CD4-positive, alpha-beta memory T cell (primary cell): Measurements from ENCODE around the gene SDF2L1. TPM values are rescaled to one million over a fixed set of nuclear protein-coding genes. Genes with fewer than 3 reads are reported as not detected.
A peak's percentile ranks its signal among the peaks of the same experiment; 100 is the strongest.

Experiments
- CTCF ChIA-PET: fragments of 350-600 bp; sonication (Branson Sonifier 250); formaldehyde crosslinking; loops from one replicate; lab custom pipeline; 2021; ENCODE audit warnings: inconsistent platforms; ENCODE audit not compliant: partially characterized antibody; lab: Charles Lee
- POLR2A ChIA-PET: fragments of 350-600 bp; sonication (Branson Sonifier 250); formaldehyde crosslinking; loops from one replicate; lab custom pipeline; 2021; ENCODE audit not compliant: partially characterized antibody; lab: Charles Lee
- DNase-seq, 5 donors: peaks; one replicate each; pipeline versions ENCODE4 v3.0.0 to v3.0.0-alpha.2; 2020 to 2022; ENCODE audit warnings: mixed read lengths in 1 of 5
- H3K27ac ChIP-seq: one replicate; pipeline ENCODE4 v1.7.0; 2013; ENCODE audit warnings: low read depth, low read length
- H3K27me3 ChIP-seq: 2 replicates; pipeline ENCODE4 v1.7.0; 2013; ENCODE audit warnings: mild to moderate bottlenecking, low read length, moderate library complexity; ENCODE audit not compliant: insufficient read depth
- H3K36me3 ChIP-seq: 2 replicates; pipeline ENCODE4 v1.7.0; 2013; ENCODE audit warnings: mild to moderate bottlenecking, low read length, moderate library complexity; ENCODE audit not compliant: insufficient read depth
- H3K4me1 ChIP-seq: 2 replicates; pipeline ENCODE4 v1.7.0; 2013; ENCODE audit warnings: mild to moderate bottlenecking, low read length, moderate library complexity; ENCODE audit not compliant: insufficient read depth
- H3K4me3 ChIP-seq, 2 donors: one replicate each; pipeline ENCODE4 v1.7.0; 2013; ENCODE audit warnings: low read length in 2 of 2, mild to moderate bottlenecking in 1 of 2
- H3K9me3 ChIP-seq, 2 donors: one replicate each; pipeline ENCODE4 v1.7.0; 2013; ENCODE audit warnings: low read length in 2 of 2, control low read depth in 1 of 2; ENCODE audit not compliant: control insufficient read depth in 1 of 2
- H3K27ac Mint-ChIP-seq, 7 donors: one replicate each; pipeline ENCODE4 v1.8.0; 2020 to 2021; ENCODE audit warnings: mixed read lengths in 7 of 7, mild to moderate bottlenecking in 6 of 7, inconsistent platforms in 3 of 7, moderate library complexity in 3 of 7
- H3K27me3 Mint-ChIP-seq, 2 donors: one replicate each; pipeline ENCODE4 v1.8.0; 2020 to 2021; ENCODE audit warnings: mixed read lengths in 2 of 2
- H3K36me3 Mint-ChIP-seq, 2 donors: one replicate each; pipeline ENCODE4 v1.8.0; 2020 to 2021; ENCODE audit warnings: mixed read lengths in 2 of 2, inconsistent platforms in 1 of 2, mild to moderate bottlenecking in 1 of 2
- H3K4me1 Mint-ChIP-seq, 4 donors: one replicate each; pipeline ENCODE4 v1.8.0; 2020 to 2021; ENCODE audit warnings: mixed read lengths in 4 of 4, mild to moderate bottlenecking in 1 of 4
- H3K4me3 Mint-ChIP-seq, 8 donors: one replicate each; pipeline ENCODE4 v1.8.0; 2020 to 2021; ENCODE audit warnings: mixed read lengths in 8 of 8, mild to moderate bottlenecking in 7 of 8, moderate library complexity in 6 of 8, inconsistent platforms in 3 of 8
- H3K9me3 Mint-ChIP-seq, 8 donors: one replicate each; pipeline ENCODE4 v1.8.0; 2020 to 2021; ENCODE audit warnings: mixed read lengths in 8 of 8, mild to moderate bottlenecking in 5 of 8, inconsistent platforms in 3 of 8, moderate library complexity in 1 of 8
- intact Hi-C: fragments of 100-400 bp; cut with micrococcal nuclease; formaldehyde crosslinking; loops from one replicate; pipeline ENCODE4 v1.15.1; 2023
- polyA plus RNA-seq, 2 donors: library from polyadenylated mRNA; unstranded; fragments of 300-500 nt; fragmentation: Illumina TruSeq; gene quantifications; one replicate each; pipeline ENCODE4 v1.2.3, GENCODE V29; 2021
- total RNA-seq, 2 experiments: library from RNA; stranded (reverse); gene quantifications; one replicate each; pipeline ENCODE4 v1.2.3, GENCODE V29; 2021

Gene SDF2L1
- total and polyA plus RNA-seq, 4 experiments from 2014 or later, result 39.6 to 99.1 (median 61.2) TPM

DNA sequence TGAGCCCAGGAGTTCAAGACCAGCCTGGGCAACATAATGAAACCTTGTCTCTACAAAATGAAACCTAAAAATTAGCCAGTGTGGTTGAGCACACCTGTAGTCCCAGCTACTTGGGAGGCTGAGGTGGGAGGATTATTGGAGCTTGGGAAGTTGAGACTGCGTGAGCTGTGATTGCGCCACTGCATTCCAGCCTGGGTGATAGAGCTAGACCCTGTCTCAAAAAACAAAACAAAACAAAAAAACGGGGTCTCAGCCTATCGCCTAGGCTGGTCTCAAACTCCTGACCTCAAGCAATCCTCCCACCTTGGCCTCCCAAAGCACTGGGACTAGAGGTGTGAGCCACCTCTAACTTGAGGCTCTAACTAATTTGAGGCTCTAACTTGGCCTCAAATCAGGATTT is 37.3 kb downstream of the SDF2L1 start:
- Mint-ChIP-seq H3K4me3 (no peak overlapping the region), H3K36me3 (peaks cover 28 to 46% of the 10 kb centered on the region in 2 donors), H3K27me3 (no peaks in the 10 kb centered on the region), H3K27ac (no peak overlapping the region), H3K9me3 (no peaks in the 10 kb centered on the region), H3K4me1 (peaks cover 0 to 2% (median 0%) of the 10 kb centered on the region in 4 donors)
- no peak for DNase-seq
- intact Hi-C loops, result no loop called here
- Histone ChIP-seq H3K4me3 (no peak overlapping the region), H3K36me3 (peaks cover 40% of the 10 kb centered on the region), H3K27ac (no peak overlapping the region), H3K27me3 (no peaks in the 10 kb centered on the region), H3K9me3 (no peaks in the 10 kb centered on the region), H3K4me1 (no peaks in the 10 kb centered on the region)
- CTCF ChIA-PET, result no interaction called here
- POLR2A ChIA-PET, result no interaction called here

DNA sequence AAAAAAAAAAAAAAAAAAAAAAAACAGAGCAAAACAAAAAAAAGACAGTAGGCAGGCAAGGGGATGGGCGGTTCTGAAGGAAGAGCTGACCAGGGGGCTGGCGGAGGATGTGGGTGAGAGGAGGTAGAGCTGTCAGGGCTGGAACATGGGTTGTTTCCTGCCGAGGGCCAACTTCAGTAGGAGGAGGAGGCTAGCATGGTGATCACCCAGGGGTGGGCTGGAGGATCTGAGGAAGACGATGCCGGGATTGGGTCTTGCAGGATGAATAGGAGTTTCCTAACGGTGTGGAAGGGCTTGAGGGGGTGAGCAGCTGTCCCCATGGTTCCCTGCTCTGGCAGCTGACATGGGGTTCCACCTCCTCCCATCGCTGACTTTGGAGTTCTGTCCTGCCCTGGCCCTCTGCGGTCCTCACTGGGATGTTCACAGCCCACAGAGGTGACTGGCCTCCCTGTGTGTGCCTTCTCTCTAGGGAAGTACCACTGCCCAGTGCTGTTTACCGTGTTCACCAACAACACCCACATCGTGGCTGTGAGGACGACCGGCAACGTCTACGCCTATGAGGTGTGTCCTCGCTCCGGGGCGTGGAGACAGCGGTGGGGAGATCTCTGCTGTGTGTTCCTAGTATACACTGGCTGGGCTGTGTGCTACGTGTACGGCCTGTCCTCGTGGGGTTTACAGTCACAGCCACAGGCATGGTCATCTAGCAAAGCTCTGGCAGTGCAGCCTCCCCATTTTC is 38.9 kb downstream of the SDF2L1 start:
- H3K9me3 ChIP-seq, result no peaks in the 10 kb centered on the region
- ChIA-PET POLR2A (no interaction called here), CTCF (no interaction called here)
- H3K27ac ChIP-seq, result no peak overlapping the region
- peaks cover 36% of the 10 kb centered on the region for H3K36me3 ChIP-seq
- Mint-ChIP-seq H3K4me3 (no peak overlapping the region), H3K4me1 (peaks cover 0 to 1% (median 0%) of the 10 kb centered on the region in 4 donors), H3K36me3 (peaks cover 27 to 44% of the 10 kb centered on the region in 2 donors), H3K27me3 (no peaks in the 10 kb centered on the region), H3K27ac (peak overlapping the region in 2 of 7 donors; percentile 77 to 81), H3K9me3 (no peaks in the 10 kb centered on the region)
- H3K27me3 ChIP-seq, result no peaks in the 10 kb centered on the region
- DNase-seq, result no peak
- H3K4me1 ChIP-seq, result no peaks in the 10 kb centered on the region
- intact Hi-C loops, result no loop called here
- H3K4me3 ChIP-seq, result no peak overlapping the region

DNA sequence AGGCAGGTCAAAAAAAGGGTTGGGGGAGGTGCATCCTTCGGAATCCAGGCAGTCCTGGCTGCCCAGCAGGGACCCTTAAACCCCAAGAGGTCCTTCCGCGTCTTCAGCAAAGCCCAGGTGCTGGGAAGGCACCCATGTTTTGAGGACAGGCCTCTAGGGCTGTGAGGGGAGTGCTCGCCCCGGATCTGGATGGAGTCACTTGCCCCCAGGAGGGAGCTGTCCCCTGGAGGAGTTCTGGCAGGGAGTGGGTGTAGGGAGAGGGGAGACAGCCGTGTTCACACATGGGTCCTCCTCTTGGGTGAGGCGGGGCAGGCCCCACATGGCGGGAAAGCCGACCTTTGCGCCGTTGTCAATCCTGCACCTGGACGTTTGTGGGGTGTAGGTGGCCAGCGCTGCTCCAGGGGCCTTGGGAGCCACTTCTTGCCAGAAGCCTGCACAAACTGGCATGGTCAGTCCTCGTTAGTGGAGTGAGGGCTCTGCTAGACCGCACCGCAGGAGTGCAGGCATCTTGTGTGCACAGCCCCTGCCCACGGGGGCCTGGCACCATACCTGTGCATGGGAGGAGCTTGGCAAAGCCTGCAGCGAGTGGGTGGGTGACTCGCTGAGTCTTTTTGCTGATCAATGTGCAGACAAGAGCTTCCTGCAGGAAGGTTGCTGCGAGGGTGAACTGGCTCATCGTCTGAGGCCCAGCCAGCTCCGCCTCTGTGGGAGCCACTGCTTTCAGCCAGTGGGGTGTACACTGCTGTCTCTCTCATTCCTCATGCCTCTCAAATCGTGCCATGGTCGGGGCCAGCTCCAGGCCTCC is 39.7 kb downstream of the SDF2L1 start:
- Mint-ChIP-seq H3K27me3 (no peaks in the 10 kb centered on the region), H3K27ac (peak overlapping the region in 1 of 7 donors; percentile 41), H3K36me3 (peaks cover 20 to 39% of the 10 kb centered on the region in 2 donors), H3K4me1 (peaks cover 0 to 1% (median 0%) of the 10 kb centered on the region in 4 donors), H3K9me3 (no peaks in the 10 kb centered on the region), H3K4me3 (no peak overlapping the region)
- Histone ChIP-seq H3K27ac (no peak overlapping the region), H3K9me3 (no peaks in the 10 kb centered on the region), H3K4me1 (no peaks in the 10 kb centered on the region), H3K4me3 (no peak overlapping the region), H3K27me3 (no peaks in the 10 kb centered on the region), H3K36me3 (peaks cover 41% of the 10 kb centered on the region)
- no peak for DNase-seq
- POLR2A ChIA-PET, result interaction anchor here (0.8 kb wide), 1 partner anchor 9 kb away, joined by 3 read pairs; no protein-coding TSS in a partner anchor
- CTCF ChIA-PET, result no interaction called here
- intact Hi-C loops, result no loop called here

DNA sequence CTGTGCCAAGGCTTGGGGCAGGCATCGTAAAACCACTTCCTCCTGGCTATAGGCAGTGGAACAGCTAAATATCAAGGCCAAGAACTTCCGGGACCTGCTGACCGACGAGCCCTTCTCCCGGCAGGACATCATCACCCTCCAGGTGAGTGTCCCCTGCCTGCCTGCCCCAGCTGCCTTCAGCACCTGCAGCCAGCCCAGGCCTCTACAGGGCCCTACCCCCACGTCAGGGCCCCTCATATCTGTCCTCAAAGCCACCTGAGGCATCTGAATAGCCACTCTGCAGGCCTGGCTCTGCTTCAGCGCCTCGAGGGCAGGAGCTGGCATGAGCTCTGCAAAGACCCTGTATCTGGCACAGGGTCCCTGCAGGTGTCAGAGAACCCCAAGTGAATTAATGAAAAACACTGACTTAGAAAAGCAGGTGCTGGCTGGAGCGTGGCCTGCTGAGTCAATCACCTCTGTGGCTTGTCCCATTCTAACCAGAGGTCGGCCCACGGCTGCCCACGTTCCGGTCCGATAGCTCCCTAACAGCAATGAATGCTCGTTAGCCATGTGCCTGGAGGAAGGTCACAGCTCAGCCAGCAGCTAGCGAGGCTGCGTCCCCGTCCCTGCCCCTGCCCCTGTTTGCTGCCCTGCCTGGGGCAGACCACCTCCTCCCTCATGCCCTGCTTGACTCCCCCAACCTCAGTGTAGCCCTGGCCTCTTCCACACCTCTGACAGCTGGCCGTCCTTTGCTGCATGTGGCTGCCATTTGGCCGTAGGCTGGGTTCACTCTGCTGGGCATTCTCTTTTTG is 40.5 kb downstream of the SDF2L1 start:
- no peaks in the 10 kb centered on the region for H3K27me3 ChIP-seq
- Mint-ChIP-seq H3K9me3 (no peaks in the 10 kb centered on the region), H3K4me1 (peaks cover 0 to 1% (median 0%) of the 10 kb centered on the region in 4 donors), H3K4me3 (no peak overlapping the region), H3K27ac (peak overlapping the region in 2 of 7 donors; percentile 8 to 29), H3K27me3 (no peaks in the 10 kb centered on the region), H3K36me3 (peaks cover 20 to 39% of the 10 kb centered on the region in 2 donors)
- H3K27ac ChIP-seq, result no peak overlapping the region
- H3K36me3 ChIP-seq, result peaks cover 48% of the 10 kb centered on the region
- no peak for DNase-seq
- H3K4me1 ChIP-seq, result no peaks in the 10 kb centered on the region
- intact Hi-C loops, result no loop called here
- ChIA-PET POLR2A (interaction anchor here (0.8 kb wide), 1 partner anchor 10 kb away, joined by 3 read pairs; no protein-coding TSS in a partner anchor), CTCF (no interaction called here)
- H3K4me3 ChIP-seq, result no peak overlapping the region
- no peaks in the 10 kb centered on the region for H3K9me3 ChIP-seq

DNA sequence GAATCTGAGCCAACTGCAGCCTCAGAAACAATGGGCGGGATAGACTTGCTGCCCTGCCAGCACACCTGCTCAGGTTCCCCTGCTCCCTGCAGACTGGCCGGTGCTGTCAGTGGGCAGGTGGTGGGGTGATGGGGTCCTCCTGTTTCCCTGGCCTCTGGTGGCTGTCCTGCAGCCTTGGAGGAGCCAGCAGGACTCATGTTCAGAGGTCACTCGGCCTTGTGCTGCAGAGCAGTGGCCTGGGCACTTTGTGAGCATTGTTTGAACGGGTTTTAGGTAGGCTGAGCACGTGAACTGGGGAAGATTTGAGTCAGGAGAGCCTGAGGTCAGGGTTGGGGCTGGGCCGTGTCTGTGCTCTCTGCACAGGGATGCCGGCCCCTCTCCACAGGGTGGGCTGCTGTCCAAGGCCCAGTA is 41.3 kb downstream of the SDF2L1 start:
- DNase-seq, result no peak
- ChIA-PET POLR2A (no interaction called here), CTCF (no interaction called here)
- H3K4me3 ChIP-seq, result no peak overlapping the region
- H3K9me3 ChIP-seq, result no peaks in the 10 kb centered on the region
- no peaks in the 10 kb centered on the region for H3K27me3 ChIP-seq
- H3K36me3 ChIP-seq, result peaks cover 55% of the 10 kb centered on the region
- H3K27ac ChIP-seq, result no peak overlapping the region
- H3K4me1 ChIP-seq, result no peaks in the 10 kb centered on the region
- Mint-ChIP-seq H3K9me3 (no peaks in the 10 kb centered on the region), H3K36me3 (peaks cover 19 to 38% of the 10 kb centered on the region in 2 donors), H3K4me1 (peaks cover 0 to 1% (median 0%) of the 10 kb centered on the region in 4 donors), H3K27ac (peak overlapping the region in 1 of 7 donors; percentile 8), H3K27me3 (no peaks in the 10 kb centered on the region), H3K4me3 (no peak overlapping the region)
- intact Hi-C loops, result no loop called here

DNA sequence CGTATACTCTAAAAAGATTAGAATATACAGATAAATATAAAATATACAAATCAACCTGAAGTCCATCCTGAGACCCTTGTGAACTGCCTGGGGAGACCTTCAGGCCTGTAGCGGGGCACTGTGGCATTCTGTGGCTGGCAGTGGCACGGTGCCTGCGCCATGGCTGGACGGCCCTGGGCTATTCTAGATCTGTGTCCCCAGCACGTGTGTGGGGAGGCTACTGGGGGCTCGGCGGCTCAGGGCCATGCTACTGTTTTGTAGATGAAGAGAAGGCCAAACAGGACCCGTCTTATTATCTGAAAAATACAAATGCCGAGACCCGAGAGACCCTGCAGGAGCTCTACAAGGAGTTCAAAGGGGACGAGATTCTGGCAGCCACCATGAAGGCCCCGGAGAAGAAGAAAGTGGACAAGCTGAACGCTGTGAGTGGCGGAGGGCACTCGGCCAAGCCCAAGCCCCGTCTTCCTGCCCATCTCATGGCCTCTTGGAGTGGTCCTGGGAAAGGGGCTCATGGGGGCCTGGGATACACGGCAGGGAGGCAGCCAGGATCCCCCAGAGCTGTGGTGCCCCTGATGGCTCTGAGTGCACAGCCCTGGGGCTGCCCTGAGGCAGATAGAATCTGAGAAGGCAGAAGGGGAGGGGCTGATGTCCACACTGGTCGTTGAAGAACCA is 42.5 kb downstream of the SDF2L1 start:
- no peaks in the 10 kb centered on the region for H3K9me3 Mint-ChIP-seq
- POLR2A ChIA-PET, result no interaction called here
- H3K4me3 Mint-ChIP-seq, result no peak overlapping the region
- peaks cover 55% of the 10 kb centered on the region for H3K36me3 ChIP-seq
- H3K4me3 ChIP-seq, result no peak overlapping the region
- peaks cover 0 to 6% (median 1%) of the 10 kb centered on the region in 4 donors for H3K4me1 Mint-ChIP-seq
- H3K9me3 ChIP-seq, result no peaks in the 10 kb centered on the region
- H3K27ac ChIP-seq, result no peak overlapping the region
- CTCF ChIA-PET, result no interaction called here
- H3K27me3 Mint-ChIP-seq, result no peaks in the 10 kb centered on the region
- intact Hi-C loops, result no loop called here
- no peak for DNase-seq
- peak overlapping the region in 3 of 7 donors; percentile 10 to 70 (median 13) for H3K27ac Mint-ChIP-seq
- peaks cover 22 to 46% of the 10 kb centered on the region in 2 donors for H3K36me3 Mint-ChIP-seq
- H3K4me1 ChIP-seq, result no peaks in the 10 kb centered on the region
- H3K27me3 ChIP-seq, result no peaks in the 10 kb centered on the region
